ENCODE results near the gene DTX3.
"Not testable (repeated sequence)": the region's sequence is repeated elsewhere in the genome, so short reads cannot be mapped to it uniquely, and the experiment has no call there.

The DTX3 gene

GRCh38 chr12:57583008-57583831 is 21.4 kb upstream of the DTX3 start:
- in situ Hi-C loops (cut with MboI; ENCODE audit: low sequenced_read_pairs): no loop called here

GRCh38 chr12:57584050-57584449 is 20.6 kb upstream of the DTX3 start:
- in situ Hi-C loops (cut with MboI; ENCODE audit: low sequenced_read_pairs): no loop called here

- in situ Hi-C loops (cut with MboI; ENCODE audit: low sequenced_read_pairs): no loop called here
Observed at GRCh38 chr12:57584690-57585089, 19.9 kb upstream of the DTX3 start.

GRCh38 chr12:57585156-57585555 is 19.5 kb upstream of the DTX3 start:
- in situ Hi-C loops (cut with MboI; ENCODE audit: low sequenced_read_pairs): no loop called here

GRCh38 chr12:57586128-57586527 is 18.5 kb upstream of the DTX3 start:
- in situ Hi-C loops (cut with MboI; ENCODE audit: low sequenced_read_pairs): no loop called here

GRCh38 chr12:57586832-57587429 is 17.7 kb upstream of the DTX3 start:
- in situ Hi-C loops (cut with MboI; ENCODE audit: low sequenced_read_pairs): no loop called here

GRCh38 chr12:57588951-57589610 is 15.5 kb upstream of the DTX3 start:
- in situ Hi-C loops (cut with MboI; ENCODE audit: low sequenced_read_pairs): not testable (repeated sequence)

- in situ Hi-C loops (cut with MboI; ENCODE audit: low sequenced_read_pairs): no loop called here
Observed at GRCh38 chr12:57590479-57590863, 14.2 kb upstream of the DTX3 start.

GRCh38 chr12:57590864-57591781 is 13.5 kb upstream of the DTX3 start, which contains the start of gene PIP4K2C:
Gene PIP4K2C, plus strand, starts transcription at chr12:57591192. Its CDS starts 98 bp downstream, at chr12:57591290.
- in situ Hi-C loops (cut with MboI; ENCODE audit: low sequenced_read_pairs): no loop called here

GRCh38 chr12:57591782-57592325 is 12.8 kb upstream of the DTX3 start:
- in situ Hi-C loops (cut with MboI; ENCODE audit: low sequenced_read_pairs): no loop called here

GRCh38 chr12:57592551-57593165 is 12.0 kb upstream of the DTX3 start:
- in situ Hi-C loops (cut with MboI; ENCODE audit: low sequenced_read_pairs): no loop called here

GRCh38 chr12:57593187-57593586 is 11.4 kb upstream of the DTX3 start:
- in situ Hi-C loops (cut with MboI; ENCODE audit: low sequenced_read_pairs): no loop called here

GRCh38 chr12:57600395-57600794 is 4.2 kb upstream of the DTX3 start:
- in situ Hi-C loops (cut with MboI; ENCODE audit: low sequenced_read_pairs): no loop called here

- in situ Hi-C loops (cut with MboI; ENCODE audit: low sequenced_read_pairs): no loop called here
Observed at GRCh38 chr12:57602544-57602943, 2.1 kb upstream of the DTX3 start.

GRCh38 chr12:57603324-57603723 is 1.3 kb upstream of the DTX3 start:
- in situ Hi-C loops (cut with MboI; ENCODE audit: low sequenced_read_pairs): no loop called here

- in situ Hi-C loops (cut with MboI; ENCODE audit: low sequenced_read_pairs): no loop called here
Observed at GRCh38 chr12:57603815-57604453, 690 bp upstream of the DTX3 start.

GRCh38 chr12:57604992-57605810 is 577 bp downstream of the DTX3 start:
- in situ Hi-C loops (cut with MboI; ENCODE audit: low sequenced_read_pairs): no loop called here

- in situ Hi-C loops (cut with MboI; ENCODE audit: low sequenced_read_pairs): no loop called here
Observed at GRCh38 chr12:57605811-57606311, 1.2 kb downstream of the DTX3 start.

GRCh38 chr12:57606399-57606798 is 1.8 kb downstream of the DTX3 start:
- in situ Hi-C loops (cut with MboI; ENCODE audit: low sequenced_read_pairs): no loop called here

Measured in hTERT RPE-1 (cell line).